A673 (cell line): ENCODE results near the gene SPRYD4. TPM values are rescaled to one million over a fixed set of nuclear protein-coding genes. Genes with fewer than 3 reads are reported as not detected.
A peak's percentile ranks its signal among the peaks of the same experiment; 100 is the strongest.

Experiments
- BruUV-seq: library from RNA; stranded (reverse); fragments of 400-500 nt; replicated peaks from 2 replicates; lab custom pipeline; 2021; lab: Mats Ljungman, UMichigan
- CTCF ChIA-PET: fragments of 300-600 bp; sonication (Branson Sonifier 250); formaldehyde crosslinking; loops from one replicate; lab custom pipeline; 2022; ENCODE audit warnings: antibody characterized with exemption; lab: Charles Lee
- POLR2A ChIA-PET: fragments of 300-600 bp; sonication (Branson Sonifier 250); formaldehyde crosslinking; loops from one replicate; lab custom pipeline; 2022; ENCODE audit warnings: antibody characterized with exemption; ENCODE audit not compliant: low non-redundant PET; lab: Charles Lee
- DNase-seq: peaks from one replicate; pipeline ENCODE4 v3.0.0-alpha.2; 2015; ENCODE audit warnings: low spot score
- H3K27ac ChIP-seq: fragments of 200-600 bp; sonication (generic); 2 replicates; pipeline ENCODE4 v1.5.1; 2016; ENCODE audit warnings: mixed run types, low read depth, mild to moderate bottlenecking, mixed read lengths, antibody characterized with exemption, low read length; ENCODE audit not compliant: poor library complexity, severe bottlenecking
- H3K27me3 ChIP-seq: fragments of 200-600 bp; sonication (generic); replicated peaks from 2 replicates; pipeline ENCODE4 v1.6.1; 2017; ENCODE audit warnings: mixed run types, low read depth, mild to moderate bottlenecking, mixed read lengths, antibody characterized with exemption, low read length; ENCODE audit not compliant: insufficient read depth, poor library complexity
- H3K36me3 ChIP-seq: fragments of 200-600 bp; sonication (generic); 2 replicates; pipeline ENCODE4 v1.6.1; 2016; ENCODE audit warnings: mixed run types, mild to moderate bottlenecking, mixed read lengths, antibody characterized with exemption, low read length; ENCODE audit not compliant: insufficient read depth, poor library complexity, severe bottlenecking
- H3K4me1 ChIP-seq: fragments of 200-600 bp; sonication (generic); 2 replicates; pipeline ENCODE4 v1.6.1; 2017; ENCODE audit warnings: mixed run types, mild to moderate bottlenecking, mixed read lengths, antibody characterized with exemption, low read length; ENCODE audit not compliant: insufficient read depth, poor library complexity, severe bottlenecking
- H3K4me3 ChIP-seq: fragments of 200-600 bp; sonication (generic); 2 replicates; pipeline ENCODE4 v1.5.1; 2016; ENCODE audit warnings: low read depth, mixed run types, mild to moderate bottlenecking, mixed read lengths, low read length; ENCODE audit not compliant: poor library complexity, severe bottlenecking
- H3K9me3 ChIP-seq: fragments of 200-600 bp; sonication (generic); 2 replicates; pipeline ENCODE4 v1.6.1; 2016; ENCODE audit warnings: mixed run types, low read depth, mild to moderate bottlenecking, mixed read lengths, antibody characterized with exemption, low read length; ENCODE audit not compliant: poor library complexity, severe bottlenecking
- EZH2 ChIP-seq: fragments of 200-600 bp; sonication (generic); IDR thresholded peaks from 2 replicates; pipeline ENCODE4 v1.6.1; 2017; ENCODE audit warnings: borderline replicate concordance, low read depth, mild to moderate bottlenecking, mixed read lengths, antibody characterized with exemption, low read length; ENCODE audit not compliant: poor library complexity, severe bottlenecking
- intact Hi-C: fragments of 100-400 bp; cut with micrococcal nuclease; formaldehyde crosslinking; loops from one replicate; pipeline ENCODE4 v1.10.0; 2022; ENCODE audit not compliant: unreplicated experiment
- total RNA-seq: library from RNA; stranded (reverse); gene quantifications from 2 replicates; pipeline ENCODE4 v1.2.3, GENCODE V29; 2021
- TF ChIP-seq, protein P1 (sequence below): fragments of 300-800, 200-600 bp; sonication (generic); conservative IDR thresholded peaks from 2 replicates; pipeline ENCODE4 v1.5.1; 2017; ENCODE audit warnings: low read depth, mild to moderate bottlenecking, antibody characterized with exemption, low read length, moderate library complexity, mixed read lengths

SPRYD4 gene
- total RNA-seq, 1 experiment from 2014 or later, result 4.7 TPM

DNA sequence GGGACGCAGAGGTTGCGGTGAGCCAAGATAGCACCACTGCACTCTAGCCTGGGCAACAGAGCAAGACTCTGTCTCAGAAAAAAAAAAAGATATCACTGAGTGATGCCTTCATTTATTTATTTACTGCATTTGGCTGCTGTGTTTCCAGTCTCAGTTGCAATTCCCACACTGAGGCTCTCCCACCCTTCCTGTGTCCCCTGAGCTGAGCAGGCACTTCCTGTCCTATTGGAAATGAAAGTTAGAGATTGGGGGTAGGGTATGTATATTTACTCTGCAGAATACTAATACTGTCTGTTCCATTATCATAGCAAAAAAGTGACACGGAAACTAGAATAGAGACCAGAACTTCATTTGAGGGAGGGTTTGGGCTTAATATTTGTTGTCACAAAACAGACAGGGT, 51.7 kb downstream of the SPRYD4 start:
- peak; percentile 23 for DNase-seq
- H3K27me3 ChIP-seq, result no peaks in the 10 kb centered on the region
- no peak overlapping the region for H3K4me3 ChIP-seq
- peak overlapping the region; percentile 13 for H3K27ac ChIP-seq
- no peaks in the 10 kb centered on the region for H3K9me3 ChIP-seq
- no TSS peak for BruUV-seq
- ChIA-PET POLR2A (no interaction called here), CTCF (interaction anchor here (0.7 kb wide), 1 partner anchor 67 kb away, joined by 3 read pairs; no protein-coding TSS in a partner anchor)
- H3K4me1 ChIP-seq, result peaks cover 19% of the 10 kb centered on the region
- TF ChIP-seq EZH2, result no peak
- TF ChIP-seq, protein P1, sequence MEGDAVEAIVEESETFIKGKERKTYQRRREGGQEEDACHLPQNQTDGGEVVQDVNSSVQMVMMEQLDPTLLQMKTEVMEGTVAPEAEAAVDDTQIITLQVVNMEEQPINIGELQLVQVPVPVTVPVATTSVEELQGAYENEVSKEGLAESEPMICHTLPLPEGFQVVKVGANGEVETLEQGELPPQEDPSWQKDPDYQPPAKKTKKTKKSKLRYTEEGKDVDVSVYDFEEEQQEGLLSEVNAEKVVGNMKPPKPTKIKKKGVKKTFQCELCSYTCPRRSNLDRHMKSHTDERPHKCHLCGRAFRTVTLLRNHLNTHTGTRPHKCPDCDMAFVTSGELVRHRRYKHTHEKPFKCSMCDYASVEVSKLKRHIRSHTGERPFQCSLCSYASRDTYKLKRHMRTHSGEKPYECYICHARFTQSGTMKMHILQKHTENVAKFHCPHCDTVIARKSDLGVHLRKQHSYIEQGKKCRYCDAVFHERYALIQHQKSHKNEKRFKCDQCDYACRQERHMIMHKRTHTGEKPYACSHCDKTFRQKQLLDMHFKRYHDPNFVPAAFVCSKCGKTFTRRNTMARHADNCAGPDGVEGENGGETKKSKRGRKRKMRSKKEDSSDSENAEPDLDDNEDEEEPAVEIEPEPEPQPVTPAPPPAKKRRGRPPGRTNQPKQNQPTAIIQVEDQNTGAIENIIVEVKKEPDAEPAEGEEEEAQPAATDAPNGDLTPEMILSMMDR, result no peak
- intact Hi-C loops, result loop anchor here (2.0 kb wide), 1 partner anchor 53 kb away; no protein-coding TSS in a partner anchor
- no peaks in the 10 kb centered on the region for H3K36me3 ChIP-seq

DNA sequence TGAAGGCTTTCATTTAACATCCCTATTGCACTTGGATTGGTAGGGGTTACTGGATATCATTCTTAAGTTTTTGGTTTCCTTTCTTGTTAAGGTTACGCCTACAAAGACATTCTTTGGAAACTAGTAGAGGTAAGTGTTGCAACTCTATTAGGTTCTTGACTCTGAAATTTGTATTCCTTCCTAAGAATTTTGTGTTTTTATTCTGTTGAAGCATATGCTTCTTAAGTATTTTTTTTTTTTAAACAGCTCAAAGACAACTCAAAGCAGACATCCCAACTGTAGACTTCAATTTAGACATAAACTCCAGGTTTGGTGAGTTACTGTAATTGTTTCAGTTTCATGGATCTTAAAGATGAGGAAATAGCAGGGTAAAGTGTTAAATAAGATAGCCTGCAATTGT, 52.1 kb downstream of the SPRYD4 start:
- no peak for DNase-seq
- H3K9me3 ChIP-seq, result no peaks in the 10 kb centered on the region
- H3K4me3 ChIP-seq, result no peak overlapping the region
- TF ChIP-seq, protein P1, result no peak
- no peak for TF ChIP-seq EZH2
- ChIA-PET POLR2A (no interaction called here), CTCF (interaction anchor here (0.7 to 1.4 kb wide), 2 partner anchors 67 to 116 kb away, joined by 3 to 18 read pairs; no protein-coding TSS in a partner anchor)
- H3K27me3 ChIP-seq, result no peaks in the 10 kb centered on the region
- H3K36me3 ChIP-seq, result no peaks in the 10 kb centered on the region
- intact Hi-C loops, result loop anchor here (2.0 kb wide), 1 partner anchor 52 kb away; no protein-coding TSS in a partner anchor
- H3K4me1 ChIP-seq, result peaks cover 19% of the 10 kb centered on the region
- no TSS peak for BruUV-seq
- H3K27ac ChIP-seq, result peak overlapping the region; percentile 13

DNA sequence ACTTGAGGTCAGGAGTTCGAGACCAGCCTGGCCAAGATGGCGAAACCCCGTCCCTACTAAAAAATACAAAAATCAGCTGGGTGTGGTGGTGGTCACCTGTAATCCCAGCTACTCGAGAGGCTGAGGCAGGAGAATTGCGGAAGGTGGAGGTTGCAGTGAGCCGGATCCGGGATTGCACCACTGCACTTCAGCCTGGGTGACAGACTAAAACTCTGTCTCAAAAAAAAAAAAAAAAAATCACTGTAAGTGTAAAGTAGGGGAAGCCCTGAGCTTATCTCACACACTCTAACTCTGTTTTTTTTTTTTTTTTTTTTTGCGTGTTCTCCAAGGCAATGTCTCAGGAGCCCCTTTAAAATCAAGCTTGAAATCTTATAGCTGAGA, 52.8 kb downstream of the SPRYD4 start:
- Histone ChIP-seq H3K27me3 (no peaks in the 10 kb centered on the region), H3K4me3 (peak overlapping the region; percentile 54), H3K4me1 (peaks cover 19% of the 10 kb centered on the region), H3K27ac (peak overlapping the region; percentile 75), H3K36me3 (no peaks in the 10 kb centered on the region), H3K9me3 (no peaks in the 10 kb centered on the region)
- intact Hi-C loops, result loop anchor here (2.0 kb wide), 1 partner anchor 52 kb away; no protein-coding TSS in a partner anchor
- BruUV-seq, result no TSS peak
- ChIA-PET POLR2A (interaction anchor here (0.6 kb wide), 2 partner anchors 116 to 673 kb away, joined by 3 to 17 read pairs; no protein-coding TSS in a partner anchor), CTCF (interaction anchor here (0.6 to 1.4 kb wide), 4 partner anchors 52 to 443 kb away, joined by 3 to 18 read pairs (median 4); no protein-coding TSS in a partner anchor)
- no peak for DNase-seq
- TF ChIP-seq, protein P1, result no peak
- TF ChIP-seq EZH2, result no peak
